HepG2 (cell line): ENCODE measurements around the gene ZNF648. TPM values are rescaled to one million over a fixed set of nuclear protein-coding genes. Genes with fewer than 3 reads are reported as not detected.

ENCODE experiments used
- CTCF ChIP-seq: sonication (generic); formaldehyde crosslinking; IDR thresholded peaks from 2 replicates; pipeline ENCODE4 v1.5.0; 2020; ENCODE audit warnings: mild to moderate bottlenecking, missing genetic modification reagents, moderate library complexity
- DDIT3 ChIP-seq: sonication (generic); formaldehyde crosslinking; IDR thresholded peaks from 2 replicates; pipeline ENCODE4 v1.4.0; 2020; ENCODE audit warnings: mild to moderate bottlenecking, missing genetic modification reagents
- ELF1 ChIP-seq: sonication (generic); formaldehyde crosslinking; IDR thresholded peaks from 2 replicates; pipeline ENCODE4 v1.4.0; 2020; ENCODE audit warnings: missing genetic modification reagents
- HNRNPLL ChIP-seq: fragments of 200-400 bp; formaldehyde crosslinking; IDR thresholded peaks from 2 replicates; pipeline ENCODE4 v1.6.1; 2017; ENCODE audit warnings: mild to moderate bottlenecking, low read depth, low read length; ENCODE audit not compliant: poor library complexity, severe bottlenecking
- MIER3 ChIP-seq: IDR thresholded peaks from 2 replicates; pipeline ENCODE4 v1.6.1; 2016; ENCODE audit warnings: missing compliant biosample characterization, borderline replicate concordance
- NFYB ChIP-seq: sonication (generic); formaldehyde crosslinking; IDR thresholded peaks from 2 replicates; pipeline ENCODE4 v1.4.0; 2020; ENCODE audit warnings: missing genetic modification reagents
- POGZ ChIP-seq: sonication (generic); formaldehyde crosslinking; IDR thresholded peaks from 2 replicates; pipeline ENCODE4 v1.4.0; 2020; ENCODE audit warnings: mild to moderate bottlenecking, missing genetic modification reagents
- SNAPC4 ChIP-seq: sonication (generic); formaldehyde crosslinking; IDR thresholded peaks from 2 replicates; pipeline ENCODE4 v1.4.0; 2020; ENCODE audit warnings: mild to moderate bottlenecking, missing genetic modification reagents
- SOX6 ChIP-seq, 2 experiments: fragments of 450-650 bp in 1 of 2; sonication (generic) in 1 of 2; formaldehyde crosslinking in 1 of 2; IDR thresholded peaks; 2 replicates each; pipeline versions ENCODE4 v1.4.0 to v1.6.1; 2017 to 2020; ENCODE audit warnings: antibody characterized with exemption in 1 of 2, mild to moderate bottlenecking in 1 of 2, missing genetic modification reagents in 1 of 2
- SP2 ChIP-seq: sonication (generic); formaldehyde crosslinking; IDR thresholded peaks from 2 replicates; pipeline ENCODE4 v1.5.1; 2020; ENCODE audit warnings: mild to moderate bottlenecking, missing genetic modification reagents
- ZBED4 ChIP-seq: sonication (generic); formaldehyde crosslinking; IDR thresholded peaks from 2 replicates; pipeline ENCODE4 v1.4.0; 2020; ENCODE audit warnings: missing genetic modification reagents, borderline replicate concordance
- ZNF350 ChIP-seq: sonication (generic); formaldehyde crosslinking; IDR thresholded peaks from 2 replicates; pipeline ENCODE4 v1.4.0; 2020; ENCODE audit warnings: mild to moderate bottlenecking, low read depth, missing genetic modification reagents, borderline replicate concordance
- ZNF430 ChIP-seq: sonication (generic); formaldehyde crosslinking; IDR thresholded peaks from 2 replicates; pipeline ENCODE4 v1.9.0; 2021; ENCODE audit warnings: mild to moderate bottlenecking, missing genetic modification reagents
- ZNF431 ChIP-seq: sonication (generic); formaldehyde crosslinking; IDR thresholded peaks from 2 replicates; pipeline ENCODE4 v1.9.0; 2022; ENCODE audit warnings: missing genetic modification reagents, low read depth, mild to moderate bottlenecking, borderline replicate concordance
- ZNF747 ChIP-seq: sonication (generic); formaldehyde crosslinking; IDR thresholded peaks from 2 replicates; pipeline ENCODE4 v1.8.1; 2023; ENCODE audit warnings: missing genetic modification reagents, mild to moderate bottlenecking, borderline replicate concordance
- polyA plus RNA-seq, 8 experiments: library from polyadenylated mRNA; depleted of rRNA in 3 of 8; stranded (reverse) in 7 of 8; unstranded in 1 of 8; fragments of >200 nt; fragmentation: Illumina TruSeq in 4 of 8; extraction: Trizol in 4 of 8; gene quantifications; 2 replicates each; pipeline versions ENCODE4 v1.2.1 to v1.2.3, GENCODE V29; 2011 to 2016; ENCODE audit warnings: low read depth in 4 of 8, missing spikeins in 1 of 8, mixed read lengths in 1 of 8; ENCODE audit not compliant: insufficient read depth in 1 of 8
- total RNA-seq, 5 experiments: library from RNA; depleted of rRNA; stranded (reverse); fragments of >200 nt; fragmentation: Illumina TruSeq; extraction: Trizol; gene quantifications; 2 replicates each; pipeline ENCODE4 v1.2.3, GENCODE V29; 2016; ENCODE audit warnings: low read depth in 1 of 5

ZNF648 gene
- total and polyA plus RNA-seq, 2 of the 13 experiments (the other 11 are each of a cell fraction or from before 2014, with no cell fraction given): 0.13 to 0.37 TPM

GRCh38 chr1:182029379-182030331, 31.9 kb downstream of the ZNF648 start (continued):
- TF ChIP-seq ZBED4 (CRISPR knock-in tag): peak; percentile 16; the same call in 1 of the 2 replicates
- peak; percentile 59; the same call in 1 of the 2 replicates for TF ChIP-seq NFYB (CRISPR knock-in tag)
- 0 out of 2 replicates have a peak, but pooled peaks have one; percentile 53 for TF ChIP-seq ELF1 (CRISPR knock-in tag)
- no peak for TF ChIP-seq ZNF747
- TF ChIP-seq SNAPC4 (CRISPR knock-in tag): 0 out of 2 replicates have a peak, but pooled peaks have one; percentile 29
- TF ChIP-seq SOX6 (IDR thresholded peaks at IDR 0.05): no peak
- peak; percentile 33 for TF ChIP-seq SOX6 (CRISPR knock-in tag; IDR thresholded peaks at IDR 0.05)
- TF ChIP-seq POGZ (CRISPR knock-in tag): peak; percentile 54
- TF ChIP-seq SP2 (CRISPR knock-in tag): peak; percentile 89
- TF ChIP-seq ZNF431 (CRISPR knock-in tag): no peak
- TF ChIP-seq MIER3 (CRISPR knock-in tag): 0 out of 2 replicates have a peak, but pooled peaks have one; percentile 13
- TF ChIP-seq ZNF350 (CRISPR knock-in tag): 0 out of 2 replicates have a peak, but pooled peaks have one; percentile 30
- TF ChIP-seq CTCF: peak; percentile 69
- TF ChIP-seq DDIT3 (CRISPR knock-in tag): no peak
- TF ChIP-seq ZNF430 (CRISPR knock-in tag): peak; percentile 58; the same call in 1 of the 2 replicates
- peak; percentile 21 for TF ChIP-seq HNRNPLL
